ENCODE results near the gene ZNF48.
A peak's percentile ranks its signal among the peaks of the same experiment; 100 is the strongest.

The ZNF48 gene

DNA sequence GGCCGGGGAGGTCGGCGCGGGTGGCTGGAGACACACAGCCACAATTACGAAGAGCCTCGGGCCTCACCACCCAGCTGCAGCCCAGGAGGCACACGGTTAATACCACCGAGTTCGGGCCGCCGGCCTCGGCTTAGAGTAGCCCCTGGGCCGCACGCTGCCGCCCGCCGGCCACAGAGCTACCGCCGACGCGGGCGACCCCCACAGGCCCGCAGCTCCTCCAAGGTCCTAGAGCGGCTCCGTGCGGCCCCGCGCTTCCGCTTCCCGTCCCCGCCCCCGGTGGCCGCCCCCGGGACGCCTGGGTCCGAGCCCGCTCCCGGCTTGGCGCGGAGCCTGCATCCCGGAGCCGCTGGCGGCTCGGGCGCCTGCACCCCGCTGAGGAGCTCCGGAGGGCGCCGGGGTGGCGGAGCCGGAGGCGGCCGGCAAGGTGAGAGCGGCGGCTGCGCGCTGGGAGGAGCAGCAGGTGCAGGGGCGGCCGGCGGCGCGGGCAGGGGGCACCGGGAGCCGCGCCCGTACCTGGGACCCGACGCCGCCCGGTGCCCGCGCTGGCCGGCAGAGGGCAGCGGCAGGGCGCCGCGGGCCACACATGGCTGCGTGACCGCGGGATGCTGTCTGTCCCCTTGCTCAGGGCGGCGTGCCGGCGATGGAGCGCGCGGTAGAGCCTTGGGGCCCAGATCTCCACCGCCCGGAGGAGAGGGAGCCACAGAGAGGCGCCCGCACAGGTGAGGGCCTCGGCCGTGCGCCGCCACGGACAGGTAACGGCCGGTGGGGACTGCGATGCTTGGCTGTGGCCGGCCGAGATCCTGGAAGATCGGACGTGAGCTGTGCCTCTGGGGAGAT lies at the start of gene ZNF48:
Gene ZNF48, plus strand, starts transcription at position 266 of the 837 bp plus-strand sequence. Its CDS starts 375 bp downstream, at position 641.
- peak; percentile 89 for DNase-seq

- no peak for DNase-seq
These were observed 48.9 kb upstream of the ZNF48 start for GRCh38 chr16:30346286-30346685.

- no peak for DNase-seq
These were observed 47.1 kb upstream of the ZNF48 start for GRCh38 chr16:30348113-30348512.

DNA sequence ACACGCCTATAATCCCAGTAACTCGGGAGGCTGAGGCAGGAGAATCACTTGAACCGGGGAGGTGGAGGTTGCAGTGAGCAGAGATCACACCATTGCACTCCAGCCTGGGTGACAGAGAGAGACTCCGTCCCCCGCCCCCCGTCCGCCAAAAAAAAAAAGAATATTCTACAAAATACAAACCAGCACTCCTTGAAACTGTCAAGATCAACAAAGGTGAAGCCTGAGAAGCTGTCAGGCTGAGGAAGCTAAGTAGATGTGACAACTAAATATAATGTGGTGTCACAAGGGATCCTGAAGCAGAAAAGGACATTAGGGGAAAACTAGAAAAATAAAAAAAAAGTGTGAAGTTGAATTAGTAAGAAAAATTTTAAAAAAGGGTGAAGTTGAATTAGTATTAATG lies 46.3 kb upstream of the ZNF48 start:
- no peak for DNase-seq

DNA sequence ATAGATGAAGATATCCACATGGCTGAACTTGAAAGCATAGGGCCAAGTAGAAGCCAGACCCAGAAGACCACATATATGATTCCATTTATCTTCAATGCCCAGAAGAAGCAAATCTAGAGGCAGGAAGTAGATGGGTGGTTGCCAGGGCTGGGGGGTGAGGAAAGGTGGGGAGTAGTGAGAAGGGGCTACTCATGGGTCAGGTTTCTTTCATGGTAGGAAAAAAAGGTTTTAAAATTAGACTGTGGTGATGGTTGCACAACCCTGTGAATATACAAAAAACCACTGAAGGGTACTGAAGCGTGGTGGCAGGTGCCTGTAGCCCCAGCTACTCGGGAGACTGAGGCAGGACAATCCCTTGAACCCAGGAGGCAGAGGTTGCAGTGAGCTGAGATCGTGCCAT lies 45.5 kb upstream of the ZNF48 start:
- DNase-seq: no peak

DNA sequence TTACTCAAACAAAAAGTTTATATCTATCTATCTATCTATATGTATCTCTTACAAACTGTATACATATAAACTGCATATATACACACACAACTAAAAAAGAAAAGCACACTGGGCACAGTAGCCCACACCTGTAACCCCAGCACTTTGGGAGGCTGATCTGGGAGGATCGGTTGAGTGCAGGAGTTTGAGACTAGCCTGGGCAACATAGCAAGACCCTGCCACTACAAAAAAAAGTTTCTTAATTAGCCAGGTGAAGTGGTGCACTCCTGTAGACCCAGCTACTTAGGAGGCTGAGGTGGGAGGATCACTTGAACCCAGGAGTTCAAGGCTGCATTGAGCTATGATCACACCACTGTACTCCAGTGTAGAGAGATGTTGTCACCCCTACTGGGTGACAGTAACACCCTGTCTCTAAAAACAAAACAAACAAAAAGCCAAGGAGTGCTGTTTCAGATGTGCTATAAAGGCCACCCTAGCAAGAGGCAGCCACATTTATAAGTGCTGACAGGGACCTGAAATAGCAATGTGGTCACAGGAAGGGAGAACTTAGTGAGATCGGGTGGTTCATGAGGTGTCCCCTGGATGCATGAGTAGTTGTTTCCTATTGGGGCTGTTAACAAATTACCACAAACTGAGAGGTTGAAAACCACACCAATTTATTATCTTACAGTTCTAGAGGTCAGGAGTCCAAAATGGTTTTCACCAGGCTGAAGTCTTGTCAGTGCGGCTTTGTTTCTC lies 44.9 kb upstream of the ZNF48 start:
- no peak for DNase-seq

DNA sequence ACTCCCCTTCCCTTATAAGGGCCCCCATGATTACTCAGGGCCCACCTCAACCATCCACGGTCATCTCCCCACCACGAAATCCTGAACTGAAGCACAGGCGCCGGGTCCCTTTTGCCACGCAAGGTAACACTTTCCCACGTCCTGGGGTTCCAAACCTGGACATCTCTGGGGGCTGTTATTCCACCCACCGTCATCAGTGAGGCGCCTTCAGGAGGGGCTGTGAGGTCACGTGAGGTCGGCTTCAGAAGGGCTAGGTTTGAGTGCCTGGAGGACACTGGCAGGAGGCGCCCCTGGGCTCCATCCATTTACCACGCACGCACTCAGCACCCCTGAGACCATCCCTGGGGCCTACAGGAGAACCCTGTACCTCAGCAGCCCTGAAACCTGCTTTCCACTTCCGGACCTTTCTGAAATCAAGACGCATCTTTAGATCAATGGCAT lies 44.2 kb upstream of the ZNF48 start:
- DNase-seq: no peak

- no peak for DNase-seq
These were observed 43.4 kb upstream of the ZNF48 start for GRCh38 chr16:30351586-30352419.

GRCh38 chr16:30352488-30353401 lies 42.5 kb upstream of the ZNF48 start:
- DNase-seq: no peak

DNA sequence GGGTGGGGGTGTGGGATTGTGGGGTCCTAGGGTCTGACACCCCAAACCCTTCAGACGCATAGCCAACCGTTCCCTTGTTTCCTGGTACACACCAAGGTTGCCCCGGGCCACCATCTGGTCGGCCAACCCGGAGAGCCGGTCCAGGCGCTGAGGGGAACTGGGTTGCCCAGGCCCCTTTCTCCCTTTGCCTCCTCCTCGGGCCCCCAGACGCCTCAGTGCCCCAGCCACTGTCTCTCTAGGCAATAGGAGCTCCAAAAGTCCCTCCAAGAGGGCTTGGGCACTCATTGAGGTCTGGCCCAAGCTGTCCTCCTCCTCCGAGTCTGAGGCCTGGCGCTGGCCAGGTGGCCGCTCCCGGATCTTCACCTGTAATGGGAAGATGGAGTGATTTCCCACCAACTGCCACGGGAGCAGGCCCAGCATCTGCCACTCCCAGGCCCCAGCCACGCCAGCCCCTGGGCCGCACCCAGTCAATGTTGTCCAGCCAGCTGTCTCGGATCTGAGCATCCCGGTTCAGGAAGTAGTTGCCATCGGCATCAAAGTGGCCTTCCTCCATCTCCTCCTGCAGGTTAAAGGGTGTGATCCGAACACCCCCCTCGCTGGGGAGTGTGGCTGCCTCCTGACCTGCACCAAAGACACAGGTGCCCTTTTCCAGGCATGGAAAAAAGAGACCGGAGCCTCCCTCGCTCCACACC lies 41.6 kb upstream of the ZNF48 start:
- no peak for DNase-seq

DNA sequence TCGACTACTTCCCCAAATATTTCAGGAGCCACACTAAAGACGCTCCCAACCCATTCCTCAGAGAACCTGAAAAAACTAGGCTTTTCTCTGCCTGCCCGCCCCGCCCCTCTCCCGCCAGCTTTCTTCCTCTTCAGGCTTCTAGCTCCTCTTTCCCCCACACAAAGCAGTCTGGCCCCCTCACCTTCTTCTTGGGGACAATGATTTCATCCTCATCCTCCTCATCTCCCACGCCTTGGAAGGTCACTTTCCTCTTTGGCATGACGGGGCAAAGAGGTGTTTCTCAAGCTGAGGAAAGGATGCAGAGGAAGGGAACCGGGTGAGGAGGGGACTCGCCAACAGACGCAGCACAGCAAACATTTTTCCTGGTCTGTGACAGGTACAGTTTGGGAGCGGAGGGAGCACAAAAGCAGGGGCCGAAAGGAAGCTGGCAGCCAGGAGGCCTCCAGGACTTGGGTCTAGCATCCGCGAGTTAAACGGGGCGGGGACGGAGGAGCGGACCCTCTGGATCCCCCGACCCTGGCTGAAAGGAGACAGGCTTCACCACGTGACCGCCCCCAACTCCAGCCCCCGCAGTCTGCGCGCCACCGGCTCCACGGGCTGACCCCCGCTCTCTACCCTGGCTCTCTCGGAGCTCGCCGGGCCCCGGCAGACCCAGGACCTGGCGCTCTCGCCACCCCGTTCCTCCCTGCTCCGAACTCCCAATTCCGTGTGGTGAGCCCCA lies 40.6 kb upstream of the ZNF48 start:
- no peak for DNase-seq

GRCh38 chr16:30355144-30355953 lies 39.9 kb upstream of the ZNF48 start, which contains the start of gene CD2BP2:
TSS of gene CD2BP2 (minus strand) at chr16:30355308. CDS start at chr16:30354681, 627 bp downstream.
- peak; percentile 99 for DNase-seq

DNA sequence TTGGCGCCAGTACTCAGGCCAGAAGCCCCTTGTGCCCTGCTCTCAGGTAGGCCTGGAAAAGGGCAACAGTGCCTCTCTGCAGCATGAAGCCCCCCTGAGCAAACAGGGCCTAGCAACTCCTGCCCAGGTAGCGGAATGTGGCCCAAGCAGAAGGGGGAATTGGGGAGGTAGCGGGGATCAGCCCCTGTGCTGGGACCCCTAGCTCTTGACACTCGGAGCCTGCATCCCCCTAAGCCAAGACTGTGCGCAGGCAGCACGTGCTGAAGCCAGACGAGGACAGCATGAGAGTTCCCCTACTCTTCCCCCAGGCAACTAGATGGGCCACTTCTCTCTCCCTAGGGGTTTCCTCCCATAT lies 39.3 kb upstream of the ZNF48 start:
- no peak for DNase-seq

- DNase-seq: peak; percentile 22
These were observed 38.7 kb upstream of the ZNF48 start for GRCh38 chr16:30356401-30357084.

DNA sequence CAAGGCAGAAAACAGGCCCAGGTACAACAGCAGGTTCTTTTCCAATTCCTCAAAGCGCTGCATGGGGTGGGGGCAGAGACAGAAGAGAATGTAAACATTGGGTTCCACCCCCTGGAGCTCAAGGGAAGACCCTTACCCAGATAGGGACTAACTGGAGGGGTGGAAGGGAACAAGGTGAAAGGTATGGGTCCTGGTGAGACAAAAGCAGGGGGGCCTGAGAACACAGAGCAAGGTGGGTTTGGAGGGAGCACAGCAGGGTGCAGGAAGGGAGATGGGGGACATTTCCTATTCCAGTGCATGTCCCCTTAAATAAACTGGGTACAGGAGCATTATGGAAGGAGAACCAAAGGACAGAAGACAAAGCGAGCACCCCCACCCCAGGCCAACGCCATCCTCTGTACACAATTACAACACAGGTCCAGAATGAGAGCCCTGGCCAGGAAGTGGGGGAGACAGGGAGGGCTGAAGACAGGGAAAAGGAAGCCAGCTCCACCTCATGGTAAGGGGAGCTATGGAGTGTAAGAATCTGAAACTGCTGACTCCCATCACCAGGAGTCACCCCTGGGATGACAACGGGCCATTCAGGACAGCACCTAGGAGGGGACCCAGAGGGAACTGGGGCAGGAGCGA lies 38.0 kb upstream of the ZNF48 start:
- DNase-seq: no peak

DNA sequence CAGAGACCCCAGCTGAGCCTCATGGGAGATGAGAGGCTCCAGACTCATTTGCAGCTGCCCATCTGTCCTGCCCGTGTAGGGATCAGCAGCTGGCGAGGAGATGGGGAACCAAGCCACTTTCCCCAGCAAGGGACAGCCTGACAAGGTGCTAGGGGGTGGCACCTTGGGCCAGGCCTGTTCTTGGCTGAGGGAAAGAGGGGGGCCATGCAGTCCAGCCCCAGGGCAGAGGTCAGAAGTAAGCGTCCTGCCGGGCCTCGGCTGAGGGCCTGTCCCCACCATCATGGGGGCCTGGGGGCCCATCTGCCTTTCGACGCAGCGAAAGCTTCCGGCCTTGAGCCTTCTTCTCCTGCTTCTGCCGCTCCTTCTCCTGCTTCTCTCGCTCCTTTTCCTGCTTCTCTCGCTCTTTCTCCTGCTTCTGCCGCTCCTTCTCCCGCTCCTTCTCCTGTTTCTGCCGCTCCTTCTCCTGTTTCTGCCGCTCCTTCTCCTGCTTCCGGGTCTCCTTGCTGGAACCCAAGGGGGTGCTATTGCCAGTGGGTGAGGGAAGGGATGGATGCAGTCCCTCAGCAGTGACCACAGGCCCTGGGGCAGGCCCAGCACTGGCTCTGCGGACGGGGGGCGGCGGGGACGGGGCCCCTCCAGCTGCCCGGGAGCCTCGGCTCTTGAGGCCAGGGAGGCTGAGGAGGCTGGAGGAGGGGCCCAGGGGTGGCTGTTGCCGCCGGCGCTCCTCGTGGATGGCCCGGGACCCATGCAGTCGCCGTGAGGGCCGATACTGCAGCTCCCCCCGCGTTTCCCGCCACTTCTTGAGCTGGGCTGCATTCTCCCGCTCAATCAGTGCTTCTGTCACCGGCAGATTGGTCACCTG lies 37.3 kb upstream of the ZNF48 start:
- DNase-seq: no peak

DNA sequence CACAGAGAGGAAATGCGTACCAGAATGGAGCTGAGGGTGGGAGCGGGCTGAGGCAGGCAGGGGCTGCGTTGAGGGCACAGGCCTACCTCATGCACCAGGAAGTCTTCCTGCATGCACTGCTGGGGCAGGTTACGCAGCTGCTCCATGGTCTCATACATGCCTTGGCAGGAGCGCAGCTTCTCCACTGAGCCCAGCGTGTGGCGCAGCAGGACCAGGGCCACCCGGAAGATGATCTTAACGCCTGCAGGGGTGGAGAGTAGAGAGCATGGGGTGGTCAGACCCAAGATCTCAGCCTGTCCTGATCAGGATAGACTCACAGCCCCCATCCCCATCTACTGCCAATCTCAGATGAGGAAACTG lies 36.7 kb upstream of the ZNF48 start:
- no peak for DNase-seq
